Fibroblast of skin of back (primary cell): ENCODE results near the gene GPR162.
A peak's percentile ranks its signal among the peaks of the same experiment; 100 is the strongest.

Source experiments
- DNase-seq: peaks from one replicate; pipeline ENCODE4 v3.0.0-alpha.2; 2013

GPR162 gene

GRCh38 chr12:6837370-6838060 lies 15.9 kb downstream of the GPR162 start:
- DNase-seq, result no peak

- no peak for DNase-seq
Measured at GRCh38 chr12:6838854-6839253, 17.2 kb downstream of the GPR162 start.

GRCh38 chr12:6839482-6840201 lies 18.0 kb downstream of the GPR162 start:
- no peak for DNase-seq

- no peak for DNase-seq
Measured at GRCh38 chr12:6840330-6840729, 18.7 kb downstream of the GPR162 start.

- no peak for DNase-seq
Measured at GRCh38 chr12:6840761-6841515, 19.3 kb downstream of the GPR162 start, which contains the start of gene GNB3. GNB3 (plus strand) TSS chr12:6840925; CDS start chr12:6841288, 363 bp downstream.

- DNase-seq, result no peak
Measured at GRCh38 chr12:6842075-6842474, 20.5 kb downstream of the GPR162 start.

GRCh38 chr12:6843118-6843902 lies 21.7 kb downstream of the GPR162 start:
- DNase-seq, result no peak

- no peak for DNase-seq
Measured at GRCh38 chr12:6845395-6845794, 23.8 kb downstream of the GPR162 start.

GRCh38 chr12:6846316-6846869 lies 24.8 kb downstream of the GPR162 start:
- DNase-seq, result no peak

GRCh38 chr12:6847676-6848075 lies 26.1 kb downstream of the GPR162 start:
- no peak for DNase-seq

- no peak for DNase-seq
Measured at GRCh38 chr12:6849427-6849826, 27.8 kb downstream of the GPR162 start.

GRCh38 chr12:6849976-6850560 lies 28.4 kb downstream of the GPR162 start:
- no peak for DNase-seq

- DNase-seq, result no peak
Measured at GRCh38 chr12:6850796-6851152, 29.2 kb downstream of the GPR162 start.

- DNase-seq, result peak; percentile 99
Measured at GRCh38 chr12:6851153-6851920, 29.7 kb downstream of the GPR162 start, which contains the start of gene CDCA3. CDCA3 (minus strand) TSS chr12:6851286; CDS start chr12:6850952, 334 bp downstream.

GRCh38 chr12:6851921-6852650 lies 30.5 kb downstream of the GPR162 start, which contains the start of gene USP5:
USP5 (plus strand) TSS chr12:6852150; CDS start chr12:6852180, 30 bp downstream.
- peak; percentile 100 for DNase-seq

GRCh38 chr12:6852651-6853354 lies 31.2 kb downstream of the GPR162 start:
- DNase-seq, result peak; percentile 76

- no peak for DNase-seq
Measured at GRCh38 chr12:6853626-6854025, 32.0 kb downstream of the GPR162 start.

GRCh38 chr12:6854036-6854435 lies 32.4 kb downstream of the GPR162 start:
- no peak for DNase-seq

GRCh38 chr12:6855322-6855721 lies 33.7 kb downstream of the GPR162 start:
- no peak for DNase-seq
